Eye (tissue), 1 donor: Measurements from ENCODE around the gene FGFBP2.

Experiments used
- DNase-seq: peaks from one replicate; pipeline ENCODE4 v3.0.0-alpha.2; 2015

The FGFBP2 gene

GRCh38 chr4:15963001-15963451, at the start of gene FGFBP2:
TSS of gene FGFBP2 (minus strand) at chr4:15963175. CDS start at chr4:15963129, 46 bp downstream.
- DNase-seq = peak; percentile 40

- DNase-seq = no peak
Measured at GRCh38 chr4:16011173-16011572, 48.2 kb upstream of the FGFBP2 start.

- no peak for DNase-seq
Measured at GRCh38 chr4:16009153-16009552, 46.2 kb upstream of the FGFBP2 start.

- DNase-seq = peak; percentile 11
Measured at GRCh38 chr4:16007471-16008095, 44.6 kb upstream of the FGFBP2 start.

- peak; percentile 30 for DNase-seq
Measured at GRCh38 chr4:16006771-16007446, 43.9 kb upstream of the FGFBP2 start.

GRCh38 chr4:16005676-16006075, 42.7 kb upstream of the FGFBP2 start:
- no peak for DNase-seq

GRCh38 chr4:16001484-16001858, 38.5 kb upstream of the FGFBP2 start:
- peak; percentile 89 for DNase-seq

- DNase-seq = no peak
Measured at GRCh38 chr4:16000708-16001483, 37.9 kb upstream of the FGFBP2 start.

GRCh38 chr4:15996773-15997172, 33.8 kb upstream of the FGFBP2 start:
- DNase-seq = no peak

GRCh38 chr4:15995826-15996225, 32.9 kb upstream of the FGFBP2 start:
- DNase-seq = no peak

GRCh38 chr4:15992167-15992485, 29.2 kb upstream of the FGFBP2 start:
- DNase-seq = no peak

GRCh38 chr4:15990570-15991285, 27.8 kb upstream of the FGFBP2 start:
- DNase-seq = no peak

GRCh38 chr4:15989424-15989823, 26.4 kb upstream of the FGFBP2 start:
- no peak for DNase-seq

- no peak for DNase-seq
Measured at GRCh38 chr4:15988222-15988621, 25.2 kb upstream of the FGFBP2 start.

GRCh38 chr4:15986907-15987306, 23.9 kb upstream of the FGFBP2 start:
- no peak for DNase-seq

GRCh38 chr4:15983610-15984009, 20.6 kb upstream of the FGFBP2 start:
- DNase-seq = no peak

- no peak for DNase-seq
Measured at GRCh38 chr4:15982842-15983524, 20.0 kb upstream of the FGFBP2 start.

- DNase-seq = peak; percentile 28
Measured at GRCh38 chr4:15976456-15977447, 13.8 kb upstream of the FGFBP2 start.

GRCh38 chr4:15971068-15971801, 8.3 kb upstream of the FGFBP2 start:
- no peak for DNase-seq

GRCh38 chr4:15968551-15969300, 5.8 kb upstream of the FGFBP2 start:
- no peak for DNase-seq
